AG20443 (cell line): ENCODE measurements around the gene ERN2.

ENCODE experiments used
- DNase-seq: peaks from one replicate; pipeline ENCODE4 v3.0.0; 2012; ENCODE audit warnings: low spot score, mixed read lengths

The ERN2 gene

GRCh38 chr16:23640615-23640930 lies 72.4 kb downstream of the ERN2 start:
- no peak for DNase-seq
